ENCODE data around the gene FRMPD2.

FRMPD2 gene

DNA sequence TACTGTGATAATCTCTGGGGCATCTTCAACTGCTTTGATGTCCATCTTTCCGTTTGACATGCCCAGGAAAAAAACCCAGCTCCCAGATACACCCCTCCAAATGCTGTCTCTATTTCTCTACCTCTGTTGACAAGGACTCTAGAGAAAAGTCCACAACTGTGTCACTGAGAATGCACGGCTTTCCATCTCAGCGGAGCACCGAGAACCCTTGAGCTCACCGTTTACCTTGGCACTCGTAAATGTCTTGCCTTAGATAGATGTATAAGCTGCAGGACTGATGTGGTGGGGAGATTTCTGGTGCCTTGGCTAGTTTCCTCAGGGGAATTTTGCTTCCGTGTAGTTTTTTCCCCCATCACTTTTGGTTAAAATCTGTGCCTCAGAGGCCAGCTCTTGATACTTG, 24.6 kb upstream of the FRMPD2 start:
- no peaks in the 10 kb centered on the region for H3K9me2 ChIP-seq (ENCODE audit: low read depth, low read length)
- no peak overlapping the region for H3K4me3 ChIP-seq (ENCODE audit: low read depth, low read length, poor library complexity, severe bottlenecking)
- H3K4me2 ChIP-seq (ENCODE audit: low read length): no peak overlapping the region
- H2AFZ ChIP-seq (ENCODE audit: low read length): no peak overlapping the region
- H3K4me1 ChIP-seq (ENCODE audit: insufficient read depth, low read length, severe bottlenecking): no peaks in the 10 kb centered on the region
- no peaks in the 10 kb centered on the region for H3K9me3 ChIP-seq (ENCODE audit: low read length)
- no peak overlapping the region for H3K27ac ChIP-seq (ENCODE audit: low read depth, low read length, poor library complexity, severe bottlenecking)
- no peaks in the 10 kb centered on the region; the same call in 1 of the 2 replicates for H3K27me3 ChIP-seq (ENCODE audit: insufficient read depth, low read length)
- no peak overlapping the region for H3K9ac ChIP-seq (ENCODE audit: low read length)
- no peaks in the 10 kb centered on the region for H3K79me2 ChIP-seq (ENCODE audit: insufficient read depth, low read length)
- H4K20me1 ChIP-seq (ENCODE audit: insufficient read depth, low read length): no peaks in the 10 kb centered on the region
- no peaks in the 10 kb centered on the region for H3F3A ChIP-seq (ENCODE audit: insufficient read depth, low read length)
- H3K36me3 ChIP-seq (ENCODE audit: insufficient read depth, low read length): no peaks in the 10 kb centered on the region
- no peak for TF ChIP-seq EZH2 (IDR thresholded peaks at IDR 0.05; ENCODE audit: borderline replicate concordance, low read length)
- TF ChIP-seq, protein P1, sequence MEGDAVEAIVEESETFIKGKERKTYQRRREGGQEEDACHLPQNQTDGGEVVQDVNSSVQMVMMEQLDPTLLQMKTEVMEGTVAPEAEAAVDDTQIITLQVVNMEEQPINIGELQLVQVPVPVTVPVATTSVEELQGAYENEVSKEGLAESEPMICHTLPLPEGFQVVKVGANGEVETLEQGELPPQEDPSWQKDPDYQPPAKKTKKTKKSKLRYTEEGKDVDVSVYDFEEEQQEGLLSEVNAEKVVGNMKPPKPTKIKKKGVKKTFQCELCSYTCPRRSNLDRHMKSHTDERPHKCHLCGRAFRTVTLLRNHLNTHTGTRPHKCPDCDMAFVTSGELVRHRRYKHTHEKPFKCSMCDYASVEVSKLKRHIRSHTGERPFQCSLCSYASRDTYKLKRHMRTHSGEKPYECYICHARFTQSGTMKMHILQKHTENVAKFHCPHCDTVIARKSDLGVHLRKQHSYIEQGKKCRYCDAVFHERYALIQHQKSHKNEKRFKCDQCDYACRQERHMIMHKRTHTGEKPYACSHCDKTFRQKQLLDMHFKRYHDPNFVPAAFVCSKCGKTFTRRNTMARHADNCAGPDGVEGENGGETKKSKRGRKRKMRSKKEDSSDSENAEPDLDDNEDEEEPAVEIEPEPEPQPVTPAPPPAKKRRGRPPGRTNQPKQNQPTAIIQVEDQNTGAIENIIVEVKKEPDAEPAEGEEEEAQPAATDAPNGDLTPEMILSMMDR (IDR thresholded peaks at IDR 0.05; ENCODE audit: low read length): no peak

DNA sequence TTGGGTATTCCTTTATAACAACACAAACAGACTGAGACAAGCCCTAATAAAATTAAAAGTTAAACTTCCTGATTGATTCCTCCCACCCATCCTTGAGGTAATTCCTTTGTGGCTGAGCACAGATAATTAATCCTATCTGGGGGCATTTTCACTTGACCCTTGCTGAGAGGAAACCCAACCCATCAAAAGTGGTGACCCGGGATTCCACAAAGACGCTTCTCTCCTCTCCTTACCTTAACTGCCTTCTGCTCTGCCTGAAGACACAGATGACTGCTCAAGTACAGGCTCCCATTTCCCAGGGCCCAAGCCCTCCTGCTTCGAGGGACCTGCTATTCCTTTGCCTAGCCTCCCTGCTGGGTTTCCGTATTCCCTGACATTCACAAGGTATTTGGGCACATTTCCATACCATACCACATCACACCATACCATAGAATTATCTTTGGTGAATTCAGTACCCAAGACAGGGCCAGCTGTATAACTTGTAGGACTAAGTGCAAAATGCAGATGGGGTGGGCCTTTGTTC, 22.1 kb upstream of the FRMPD2 start:
- no peaks in the 10 kb centered on the region for H3K36me3 ChIP-seq (ENCODE audit: insufficient read depth, low read length)
- TF ChIP-seq, protein P1 (IDR thresholded peaks at IDR 0.05; ENCODE audit: low read length): no peak
- no peak for TF ChIP-seq EZH2 (IDR thresholded peaks at IDR 0.05; ENCODE audit: borderline replicate concordance, low read length)
- no peaks in the 10 kb centered on the region for H3K4me1 ChIP-seq (ENCODE audit: insufficient read depth, low read length, severe bottlenecking)
- no peaks in the 10 kb centered on the region for H3K9me2 ChIP-seq (ENCODE audit: low read depth, low read length)
- H3K4me3 ChIP-seq (ENCODE audit: low read depth, low read length, poor library complexity, severe bottlenecking): no peak overlapping the region
- H3K9me3 ChIP-seq (ENCODE audit: low read length): no peaks in the 10 kb centered on the region
- H3F3A ChIP-seq (ENCODE audit: insufficient read depth, low read length): no peaks in the 10 kb centered on the region
- H3K79me2 ChIP-seq (ENCODE audit: insufficient read depth, low read length): no peaks in the 10 kb centered on the region
- H3K4me2 ChIP-seq (ENCODE audit: low read length): no peak overlapping the region
- no peaks in the 10 kb centered on the region for H4K20me1 ChIP-seq (ENCODE audit: insufficient read depth, low read length)
- no peak overlapping the region for H3K27ac ChIP-seq (ENCODE audit: low read depth, low read length, poor library complexity, severe bottlenecking)
- H3K9ac ChIP-seq (ENCODE audit: low read length): no peak overlapping the region
- H2AFZ ChIP-seq (ENCODE audit: low read length): no peak overlapping the region
- no peaks in the 10 kb centered on the region; the same call in 1 of the 2 replicates for H3K27me3 ChIP-seq (ENCODE audit: insufficient read depth, low read length)

DNA sequence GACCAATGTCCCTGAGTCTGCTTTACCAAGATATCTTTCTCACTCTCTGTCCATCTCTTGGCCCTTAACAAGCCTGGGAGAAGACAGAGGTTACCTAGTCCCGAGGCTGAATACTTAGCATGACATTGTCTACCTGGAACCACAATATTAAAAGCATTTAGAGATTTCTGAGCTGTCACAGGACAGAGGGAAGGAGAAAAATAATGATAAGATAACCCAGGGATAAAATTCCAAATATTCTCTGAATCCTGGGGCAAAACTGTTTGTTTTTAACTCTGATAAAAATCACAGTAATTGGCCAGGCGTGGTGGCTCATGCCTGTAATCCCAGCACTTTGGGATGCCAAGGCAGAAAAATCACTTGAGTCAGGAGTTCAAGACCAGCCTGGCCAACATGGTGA, 19.9 kb upstream of the FRMPD2 start:
- H3F3A ChIP-seq (ENCODE audit: insufficient read depth, low read length): no peaks in the 10 kb centered on the region
- no peak overlapping the region for H3K27ac ChIP-seq (ENCODE audit: low read depth, low read length, poor library complexity, severe bottlenecking)
- TF ChIP-seq, protein P1 (IDR thresholded peaks at IDR 0.05; ENCODE audit: low read length): no peak
- TF ChIP-seq EZH2 (IDR thresholded peaks at IDR 0.05; ENCODE audit: borderline replicate concordance, low read length): no peak
- no peaks in the 10 kb centered on the region for H3K9me2 ChIP-seq (ENCODE audit: low read depth, low read length)
- H2AFZ ChIP-seq (ENCODE audit: low read length): no peak overlapping the region
- H3K4me1 ChIP-seq (ENCODE audit: insufficient read depth, low read length, severe bottlenecking): no peaks in the 10 kb centered on the region
- H3K27me3 ChIP-seq (ENCODE audit: insufficient read depth, low read length): no peaks in the 10 kb centered on the region
- H3K9ac ChIP-seq (ENCODE audit: low read length): no peak overlapping the region
- H3K4me2 ChIP-seq (ENCODE audit: low read length): no peak overlapping the region
- H3K9me3 ChIP-seq (ENCODE audit: low read length): no peaks in the 10 kb centered on the region
- H4K20me1 ChIP-seq (ENCODE audit: insufficient read depth, low read length): no peaks in the 10 kb centered on the region
- H3K4me3 ChIP-seq (ENCODE audit: low read depth, low read length, poor library complexity, severe bottlenecking): no peak overlapping the region
- H3K36me3 ChIP-seq (ENCODE audit: insufficient read depth, low read length): no peaks in the 10 kb centered on the region
- H3K79me2 ChIP-seq (ENCODE audit: insufficient read depth, low read length): no peaks in the 10 kb centered on the region
